Right renal cortex interstitium (tissue), 3 donors: ENCODE results near the gene SPON1. TPM values are rescaled to one million over a fixed set of nuclear protein-coding genes. Genes with fewer than 3 reads are reported as not detected.
"Not testable (repeated sequence)": the region's sequence is repeated elsewhere in the genome, so short reads cannot be mapped to it uniquely, and the experiment has no call there.

Source experiments
- DNase-seq, 3 donors: peaks; one replicate each; pipeline ENCODE4 v3.0.0-alpha.2; 2013; ENCODE audit warnings: low read depth in 3 of 3, low spot score in 2 of 3
- polyA plus RNA-seq, 3 donors: library from polyadenylated mRNA; unstranded; fragments of 120-200 nt; gene quantifications; one replicate each; pipeline ENCODE4 v1.2.1, GENCODE V29; 2013; ENCODE audit not compliant: insufficient read length in 3 of 3

SPON1 gene
- polyA plus RNA-seq, 3 donors = 79.1 to 88.0 (median 79.4) TPM

GRCh38 chr11:14173679-14174078 is 211.2 kb downstream of the SPON1 start:
- not testable (repeated sequence) for DNase-seq

- no peak for DNase-seq
Measured at GRCh38 chr11:14179116-14179820, 216.7 kb downstream of the SPON1 start.

GRCh38 chr11:14181121-14181520 is 218.6 kb downstream of the SPON1 start:
- DNase-seq = no peak

GRCh38 chr11:14182833-14183364 is 220.4 kb downstream of the SPON1 start:
- no peak for DNase-seq

DNA sequence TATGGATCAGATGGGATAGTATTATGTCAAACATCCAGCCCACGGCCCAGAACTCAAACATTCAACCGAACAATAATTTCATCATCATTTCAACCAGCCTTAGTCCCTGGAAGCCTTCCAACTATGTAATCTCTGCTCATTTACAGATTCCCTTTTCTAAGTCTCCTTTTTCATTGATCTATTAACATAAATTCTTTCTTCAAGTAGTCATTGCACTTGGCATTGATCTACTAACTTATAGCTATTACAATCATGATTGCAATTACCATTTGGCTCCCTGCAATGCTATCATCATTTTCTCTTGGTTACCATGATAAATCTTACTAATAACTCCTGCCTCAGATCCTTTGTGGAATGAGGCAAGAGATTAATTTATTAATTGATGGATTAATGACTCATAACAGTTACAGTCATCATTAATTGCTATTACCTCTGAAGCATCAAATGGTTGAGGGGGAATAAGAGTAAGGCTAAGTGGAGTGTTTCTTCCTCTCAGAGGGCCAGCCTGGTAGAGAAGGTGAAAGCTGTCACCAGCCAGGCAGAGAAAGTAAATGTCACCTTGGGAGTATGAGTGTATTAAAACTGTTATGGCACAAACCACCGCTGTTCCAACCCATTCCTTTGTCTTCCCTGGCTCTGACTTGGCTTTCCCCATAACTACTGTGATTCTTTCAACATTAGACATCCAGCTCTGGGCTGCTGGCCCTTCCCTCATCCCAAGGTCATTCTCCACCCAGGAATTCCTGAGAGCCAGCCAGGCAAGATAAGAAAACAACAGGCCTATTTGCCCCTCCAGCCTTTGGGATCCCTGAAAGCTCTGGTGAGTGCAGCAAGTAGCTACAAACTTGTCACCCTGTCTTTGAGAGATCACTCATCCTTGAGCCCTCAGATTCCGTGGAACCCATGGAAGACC is 221.8 kb downstream of the SPON1 start:
- no peak for DNase-seq

DNA sequence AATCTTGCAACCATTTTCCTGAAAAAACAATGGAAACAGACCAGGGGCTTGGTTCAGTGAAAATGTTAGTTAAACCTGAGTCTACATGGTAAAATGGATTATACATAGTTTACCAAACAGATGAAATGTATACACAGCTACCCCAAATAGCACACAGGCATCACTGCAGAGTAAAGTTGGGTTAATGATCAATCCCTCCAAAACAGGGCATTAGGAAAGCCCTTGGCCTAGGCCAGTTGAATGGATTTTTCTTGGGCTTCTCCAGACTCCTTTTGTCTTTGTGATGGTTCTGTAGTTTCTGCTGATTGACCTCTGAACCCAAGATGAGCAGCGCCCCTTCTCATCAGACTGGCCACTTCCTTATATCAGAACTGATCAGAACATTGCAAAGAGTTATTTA is 222.9 kb downstream of the SPON1 start:
- no peak for DNase-seq

GRCh38 chr11:14186046-14186775 is 223.7 kb downstream of the SPON1 start:
- DNase-seq = no peak

- DNase-seq = no peak
Measured at GRCh38 chr11:14189874-14190273, 227.4 kb downstream of the SPON1 start.

GRCh38 chr11:14190992-14191778 is 228.7 kb downstream of the SPON1 start:
- peak in 1 of 3 donors; percentile 33 for DNase-seq

DNA sequence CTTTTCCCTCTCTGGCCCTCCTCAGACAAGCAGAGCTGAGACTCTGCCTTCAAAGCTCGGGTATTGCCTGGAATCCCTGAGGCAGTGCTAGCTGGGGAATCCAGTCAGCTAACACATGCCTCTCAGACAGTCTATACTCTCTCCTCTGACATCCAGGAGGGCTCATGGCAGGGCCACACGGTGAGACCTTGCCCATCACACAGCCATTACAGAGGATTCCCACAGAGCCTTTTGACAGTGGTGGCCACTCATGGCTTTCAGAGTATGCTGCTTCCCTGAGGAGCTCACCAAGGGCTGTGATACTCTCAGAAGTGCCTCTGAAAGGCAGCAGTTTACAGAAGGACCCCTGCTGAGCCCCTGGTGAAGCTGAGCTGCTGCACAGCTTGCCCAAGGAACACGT is 231.1 kb downstream of the SPON1 start:
- DNase-seq = no peak

DNA sequence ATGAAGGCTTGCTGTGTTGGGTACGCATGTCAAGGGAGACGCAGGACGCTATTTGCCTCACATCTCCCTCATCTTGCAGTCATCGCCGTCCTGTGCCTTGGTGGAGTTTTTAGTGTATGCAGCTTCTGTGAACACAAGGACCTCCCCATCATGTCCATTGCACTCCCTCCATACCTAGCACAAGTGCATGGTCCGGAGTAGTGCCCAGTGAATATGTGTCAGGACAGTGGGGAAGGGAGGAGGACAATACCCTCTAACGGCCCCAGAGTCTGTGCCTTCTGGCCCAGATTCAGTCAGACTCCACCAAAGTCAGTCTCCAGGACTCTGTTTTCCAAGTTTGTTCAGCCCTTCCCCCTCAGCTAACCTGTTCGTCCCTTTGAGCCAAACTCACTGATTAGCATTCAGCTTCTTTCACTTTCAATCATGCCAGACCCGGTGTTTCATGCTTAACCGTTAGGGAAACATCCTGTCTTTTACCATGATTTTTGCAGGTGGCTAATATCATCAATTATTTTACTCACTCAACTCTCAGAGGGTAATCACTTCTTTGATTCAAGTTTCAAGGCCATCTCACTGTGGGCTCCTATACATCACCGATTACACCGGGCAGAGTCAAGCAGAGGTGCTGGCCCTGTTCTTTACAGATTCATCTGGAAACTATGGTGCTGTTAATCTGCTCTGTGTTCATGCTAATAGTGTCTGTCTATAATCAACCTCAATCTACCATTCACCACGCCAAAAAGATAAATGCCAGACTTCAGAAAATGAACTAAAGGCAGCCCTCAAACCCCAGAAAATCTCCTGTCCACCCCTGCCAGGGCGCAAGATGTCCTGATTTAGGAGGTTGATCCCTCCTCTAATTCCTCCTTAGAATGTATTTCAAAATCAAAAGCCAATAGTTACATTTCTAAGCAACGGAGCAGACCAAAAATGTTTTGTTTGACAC is 240.0 kb downstream of the SPON1 start:
- DNase-seq = no peak

- no peak for DNase-seq
Measured at GRCh38 chr11:14203321-14203720, 240.8 kb downstream of the SPON1 start.

GRCh38 chr11:14212986-14213385 is 250.5 kb downstream of the SPON1 start:
- DNase-seq = no peak

DNA sequence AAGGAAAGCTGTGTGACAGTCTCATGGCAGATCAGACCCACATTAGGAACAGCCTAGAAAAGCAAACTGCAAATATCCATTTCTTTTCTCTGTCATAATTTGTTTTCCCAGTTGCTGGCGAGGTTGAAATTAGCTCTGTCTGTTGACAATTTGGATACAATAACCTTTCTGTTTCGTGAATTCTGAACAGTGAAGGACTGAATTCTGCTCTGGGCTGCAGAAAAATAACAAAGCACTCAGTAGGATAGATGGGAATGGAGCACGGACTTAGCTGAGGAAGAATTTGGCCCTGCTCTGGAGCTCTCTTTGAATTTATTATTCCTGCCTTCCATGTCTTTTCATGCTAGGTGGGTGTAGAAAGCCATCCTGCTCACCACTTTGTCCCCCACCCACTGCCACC is 256.2 kb downstream of the SPON1 start:
- no peak for DNase-seq

GRCh38 chr11:14223636-14224288 is 261.2 kb downstream of the SPON1 start:
- no peak for DNase-seq

DNA sequence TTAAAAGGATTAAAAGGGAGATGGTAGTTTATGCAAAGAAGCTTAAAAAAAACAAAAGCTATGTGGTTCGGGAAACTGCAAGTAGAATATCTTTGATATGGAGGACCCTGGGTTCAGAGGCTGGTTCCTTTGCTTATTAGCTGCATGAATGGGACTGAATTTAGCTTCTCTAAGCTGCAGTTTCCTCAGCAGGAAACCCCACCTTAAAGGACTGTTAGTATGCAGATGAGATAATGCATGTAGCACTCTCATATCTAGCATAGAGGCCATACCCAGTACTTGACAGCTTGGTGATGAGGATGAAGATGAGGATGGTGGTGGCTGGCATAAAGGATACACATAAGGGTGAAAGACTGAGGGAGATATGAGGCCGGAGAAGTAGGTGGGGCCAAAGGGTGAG is 261.9 kb downstream of the SPON1 start:
- no peak for DNase-seq

DNA sequence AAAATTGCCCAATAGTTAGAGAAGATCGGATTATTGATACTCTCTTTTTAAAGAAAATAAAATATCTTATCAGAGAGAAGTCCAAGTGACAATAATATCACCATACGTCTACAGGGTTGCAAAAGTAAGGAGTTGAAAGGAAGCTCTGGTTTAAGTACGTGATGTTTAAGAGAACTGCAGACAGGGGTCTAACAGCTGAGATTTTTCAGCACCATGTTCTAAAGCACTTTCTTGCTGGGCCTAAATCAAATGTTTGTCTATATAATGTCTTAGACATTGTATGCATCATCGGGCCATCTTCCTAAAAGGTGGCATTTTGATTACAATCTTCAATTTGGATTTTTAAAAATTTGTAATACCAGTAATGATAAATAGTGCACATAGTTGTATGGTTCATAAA is 263.1 kb downstream of the SPON1 start:
- DNase-seq = no peak

DNA sequence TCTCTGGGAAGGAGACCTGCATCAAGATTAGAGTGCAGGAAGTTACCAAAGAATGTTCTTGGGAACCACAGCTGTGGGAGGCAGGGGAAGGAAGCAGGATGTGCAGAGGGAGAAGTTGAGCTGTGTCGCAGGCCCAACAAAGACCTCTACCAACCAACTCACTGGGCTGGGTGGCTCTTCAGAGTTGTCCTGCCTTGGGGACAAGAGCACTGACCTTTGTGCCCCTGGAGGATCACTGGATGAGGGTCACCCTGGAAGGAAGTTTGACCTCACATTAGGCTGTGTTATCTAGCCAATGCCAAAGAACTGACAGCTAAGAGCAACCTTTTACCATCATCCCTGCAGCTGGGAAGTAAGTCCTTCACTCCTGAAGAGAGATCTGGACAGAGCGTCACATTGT is 265.8 kb downstream of the SPON1 start:
- no peak for DNase-seq

- DNase-seq = no peak
Measured at GRCh38 chr11:14229472-14229871, 266.9 kb downstream of the SPON1 start.
